GM21423 (cell line): ENCODE results near the gene ADAMTSL1.

Source experiments
- ATAC-seq: cut with Tn5 transposase; IDR thresholded peaks from one replicate; pipeline ENCODE4 v1.9.1; 2021; ENCODE audit warnings: mild to moderate bottlenecking, moderate library complexity; ENCODE audit not compliant: unreplicated experiment

ADAMTSL1 gene, protein sequence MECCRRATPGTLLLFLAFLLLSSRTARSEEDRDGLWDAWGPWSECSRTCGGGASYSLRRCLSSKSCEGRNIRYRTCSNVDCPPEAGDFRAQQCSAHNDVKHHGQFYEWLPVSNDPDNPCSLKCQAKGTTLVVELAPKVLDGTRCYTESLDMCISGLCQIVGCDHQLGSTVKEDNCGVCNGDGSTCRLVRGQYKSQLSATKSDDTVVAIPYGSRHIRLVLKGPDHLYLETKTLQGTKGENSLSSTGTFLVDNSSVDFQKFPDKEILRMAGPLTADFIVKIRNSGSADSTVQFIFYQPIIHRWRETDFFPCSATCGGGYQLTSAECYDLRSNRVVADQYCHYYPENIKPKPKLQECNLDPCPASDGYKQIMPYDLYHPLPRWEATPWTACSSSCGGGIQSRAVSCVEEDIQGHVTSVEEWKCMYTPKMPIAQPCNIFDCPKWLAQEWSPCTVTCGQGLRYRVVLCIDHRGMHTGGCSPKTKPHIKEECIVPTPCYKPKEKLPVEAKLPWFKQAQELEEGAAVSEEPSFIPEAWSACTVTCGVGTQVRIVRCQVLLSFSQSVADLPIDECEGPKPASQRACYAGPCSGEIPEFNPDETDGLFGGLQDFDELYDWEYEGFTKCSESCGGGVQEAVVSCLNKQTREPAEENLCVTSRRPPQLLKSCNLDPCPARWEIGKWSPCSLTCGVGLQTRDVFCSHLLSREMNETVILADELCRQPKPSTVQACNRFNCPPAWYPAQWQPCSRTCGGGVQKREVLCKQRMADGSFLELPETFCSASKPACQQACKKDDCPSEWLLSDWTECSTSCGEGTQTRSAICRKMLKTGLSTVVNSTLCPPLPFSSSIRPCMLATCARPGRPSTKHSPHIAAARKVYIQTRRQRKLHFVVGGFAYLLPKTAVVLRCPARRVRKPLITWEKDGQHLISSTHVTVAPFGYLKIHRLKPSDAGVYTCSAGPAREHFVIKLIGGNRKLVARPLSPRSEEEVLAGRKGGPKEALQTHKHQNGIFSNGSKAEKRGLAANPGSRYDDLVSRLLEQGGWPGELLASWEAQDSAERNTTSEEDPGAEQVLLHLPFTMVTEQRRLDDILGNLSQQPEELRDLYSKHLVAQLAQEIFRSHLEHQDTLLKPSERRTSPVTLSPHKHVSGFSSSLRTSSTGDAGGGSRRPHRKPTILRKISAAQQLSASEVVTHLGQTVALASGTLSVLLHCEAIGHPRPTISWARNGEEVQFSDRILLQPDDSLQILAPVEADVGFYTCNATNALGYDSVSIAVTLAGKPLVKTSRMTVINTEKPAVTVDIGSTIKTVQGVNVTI (N-terminal part only)

GRCh38 chr9:18473652-18474279 lies at the start of gene ADAMTSL1:
TSS of gene ADAMTSL1 (plus strand) at chr9:18474153. CDS start at chr9:18474233, 80 bp downstream.
- ATAC-seq, result no peak

- ATAC-seq, result no peak
Observed at GRCh38 chr9:18427691-18428090, 46.3 kb upstream of the ADAMTSL1 start.

DNA sequence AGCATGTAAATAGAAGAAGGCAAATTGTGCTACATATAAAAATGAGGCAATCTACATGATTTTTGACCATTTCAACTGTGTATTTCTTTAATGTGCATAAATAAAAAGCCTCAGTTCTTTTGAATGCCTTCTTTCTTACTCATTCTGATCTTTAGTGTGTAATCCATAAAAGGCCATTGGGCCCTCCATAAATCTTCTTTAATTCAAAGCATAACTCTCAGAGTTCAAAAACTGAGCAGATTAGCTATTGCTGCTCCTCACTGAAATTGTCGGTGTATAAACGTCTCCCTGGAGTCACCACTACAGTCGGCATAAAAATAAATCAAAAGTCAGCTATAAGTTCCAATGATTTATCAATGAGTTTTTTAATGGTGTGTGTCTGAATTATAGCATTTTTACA lies 45.3 kb upstream of the ADAMTSL1 start:
- no peak for ATAC-seq

DNA sequence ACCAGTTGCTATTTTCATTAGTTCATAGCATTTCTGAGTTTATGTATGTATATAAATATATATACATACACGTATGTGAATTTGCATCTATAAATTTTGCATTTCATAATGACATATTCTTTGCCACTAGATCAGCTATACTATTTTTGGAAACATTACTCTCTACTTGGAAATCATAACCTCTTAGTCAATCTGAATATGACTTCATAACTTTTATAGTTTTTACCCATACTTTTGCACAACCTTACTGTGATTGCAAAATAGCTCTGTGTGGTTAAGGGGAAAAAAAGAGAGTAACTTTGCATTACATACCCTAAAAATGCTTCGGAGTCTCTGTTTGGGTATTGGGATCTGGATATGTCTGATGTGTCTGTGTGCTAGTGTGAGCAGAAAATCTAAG lies 44.9 kb upstream of the ADAMTSL1 start:
- no peak for ATAC-seq

GRCh38 chr9:18433620-18434019 lies 40.3 kb upstream of the ADAMTSL1 start:
- ATAC-seq, result no peak

DNA sequence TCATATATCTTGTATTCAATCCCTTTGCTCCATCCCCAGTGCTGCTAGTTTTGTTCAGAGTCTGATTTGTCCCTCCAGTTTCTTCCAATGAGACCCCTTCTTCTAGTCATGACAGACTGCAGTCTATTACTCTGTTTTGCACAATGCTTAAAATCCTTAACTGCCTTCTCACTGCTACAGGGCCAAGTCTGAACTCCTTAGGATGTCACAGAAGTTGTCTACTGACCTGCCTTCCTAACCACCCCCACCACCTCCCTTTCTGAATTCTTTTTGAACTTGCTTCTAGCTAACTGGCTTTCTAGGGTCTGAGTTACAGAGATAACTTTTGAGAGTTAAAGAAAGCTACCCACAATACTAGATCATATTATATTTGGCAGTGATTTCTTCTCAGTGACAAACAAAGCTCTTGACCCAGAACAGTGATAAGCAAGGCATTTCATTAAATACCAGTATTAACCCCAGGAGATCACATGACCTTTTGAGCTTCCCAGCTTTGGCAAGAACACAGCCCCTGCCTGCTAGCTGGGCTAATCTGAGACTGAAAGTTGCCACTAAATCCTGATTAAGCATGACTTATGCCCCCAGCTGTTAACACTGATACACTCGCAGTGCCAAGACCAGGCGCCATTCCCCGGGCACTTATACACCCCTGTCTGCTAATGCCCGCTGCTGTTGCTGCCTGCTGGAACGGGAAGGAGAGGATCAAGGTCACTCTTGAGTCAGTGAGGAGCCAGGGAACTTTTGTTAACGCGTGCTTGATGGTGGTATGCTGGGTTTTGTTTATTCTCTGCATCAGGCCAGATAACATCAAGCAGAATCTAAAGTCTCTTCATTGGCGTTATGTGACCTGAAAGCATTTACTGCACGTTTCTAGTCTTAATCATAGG lies 36.4 kb upstream of the ADAMTSL1 start:
- ATAC-seq, result no peak

DNA sequence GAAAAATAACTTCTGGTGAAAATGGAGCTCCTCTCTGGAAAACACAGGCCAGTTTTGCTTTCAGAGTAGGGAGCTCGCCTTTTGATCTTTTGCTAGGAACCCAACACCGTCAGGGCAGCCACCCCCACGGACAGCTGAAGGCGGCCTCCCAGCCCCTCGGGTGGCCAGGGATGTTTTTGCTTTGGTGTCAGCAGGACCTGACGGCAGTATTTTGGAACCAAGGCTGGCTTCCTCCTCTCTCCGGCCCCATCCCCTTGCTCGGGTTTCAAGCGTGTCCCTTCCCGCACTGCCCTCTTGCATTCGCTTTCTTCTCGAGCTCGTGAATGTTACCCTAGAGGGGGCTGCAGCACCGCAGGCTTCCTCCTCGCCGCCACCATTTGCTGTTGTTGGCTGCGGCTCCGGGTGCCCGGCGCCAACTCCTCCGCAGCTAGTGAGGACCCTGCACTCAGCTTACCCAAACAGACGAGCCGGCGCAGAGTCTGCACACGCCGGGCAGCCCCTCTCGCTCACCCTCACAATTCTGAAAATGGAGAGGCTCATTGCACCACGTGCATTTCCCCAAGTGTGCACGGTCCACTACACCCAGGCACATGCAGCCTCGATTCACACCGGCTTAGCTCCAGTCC lies 35.5 kb upstream of the ADAMTSL1 start:
- no peak for ATAC-seq

DNA sequence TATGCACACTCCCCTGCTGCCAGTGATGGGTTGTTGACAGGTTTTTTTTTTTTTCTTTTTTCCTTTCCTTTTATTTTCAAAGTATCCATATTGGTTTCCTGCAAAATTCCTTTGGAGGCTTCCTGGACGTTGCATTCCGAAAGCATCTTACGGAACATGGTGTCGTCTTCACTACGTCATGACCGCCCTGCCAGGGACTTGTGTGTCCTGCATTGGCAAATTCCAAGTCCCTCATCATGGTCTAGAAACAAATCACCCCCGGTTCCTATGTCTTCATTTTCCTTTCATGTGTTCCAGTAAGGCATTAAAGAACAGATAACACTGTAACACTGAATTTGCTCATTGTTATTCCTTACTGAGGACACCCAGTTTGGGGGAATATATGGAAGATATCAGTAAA lies 35.0 kb upstream of the ADAMTSL1 start:
- ATAC-seq, result no peak

DNA sequence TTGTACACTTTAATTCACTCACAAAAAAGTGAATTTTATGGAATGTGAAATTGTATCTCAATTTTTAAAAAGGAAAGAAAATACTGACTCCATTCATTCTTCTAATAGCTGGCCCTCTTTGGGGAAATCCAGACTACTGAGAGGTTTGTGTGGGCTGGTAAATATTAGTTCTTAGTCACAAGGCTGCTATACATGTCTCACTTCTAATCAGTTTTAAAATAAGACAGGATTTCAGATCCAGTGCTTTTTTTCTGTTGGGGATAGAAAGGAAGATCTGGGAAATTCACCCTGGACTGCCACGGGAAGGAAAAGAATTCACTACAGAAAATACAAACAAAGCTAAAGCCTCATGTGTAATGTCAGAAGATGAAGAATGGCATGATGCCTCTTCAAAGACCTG lies 32.7 kb upstream of the ADAMTSL1 start:
- no peak for ATAC-seq

DNA sequence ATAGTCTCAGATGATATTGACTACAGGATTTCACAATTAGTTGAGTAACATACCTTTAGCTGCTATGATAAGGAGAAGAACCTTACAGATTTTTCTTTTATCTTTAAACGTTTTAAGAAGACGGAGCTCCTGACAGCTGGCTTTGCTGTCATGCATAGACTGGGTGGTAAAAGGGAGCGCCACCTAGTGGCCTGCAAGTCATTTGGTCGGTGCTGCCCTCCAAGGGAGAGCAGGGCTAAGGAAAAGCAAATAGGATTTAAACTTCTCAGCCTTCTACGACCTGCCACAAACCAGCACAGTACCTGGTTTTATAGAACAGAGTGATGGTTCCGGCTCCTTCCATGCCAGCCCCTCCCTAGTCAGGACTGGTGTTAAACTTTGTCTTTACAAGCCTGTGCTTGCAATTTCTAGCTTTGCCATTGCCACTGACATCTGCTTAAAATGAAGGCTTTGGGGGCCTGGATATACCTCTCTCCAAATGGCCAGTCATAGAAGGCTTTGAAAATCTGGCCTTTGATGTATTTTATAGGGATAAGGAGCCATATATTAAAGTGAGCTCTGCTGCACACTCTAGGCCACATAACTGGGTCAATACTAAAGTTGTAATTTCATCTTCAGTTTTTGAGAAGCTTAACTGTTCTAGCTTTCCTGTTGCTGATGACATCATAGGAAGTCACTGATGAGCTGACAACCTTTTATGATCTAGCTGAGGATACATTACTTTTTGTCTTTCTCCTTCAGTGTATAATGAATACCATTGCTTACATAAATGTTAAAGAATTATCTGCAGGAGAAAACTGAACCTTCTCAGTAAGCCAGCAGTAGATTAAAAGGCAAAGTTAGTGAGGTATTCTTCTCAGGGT lies 31.1 kb upstream of the ADAMTSL1 start:
- ATAC-seq, result peak; percentile 91

- ATAC-seq, result no peak
Observed at GRCh38 chr9:18447131-18447530, 26.8 kb upstream of the ADAMTSL1 start.

DNA sequence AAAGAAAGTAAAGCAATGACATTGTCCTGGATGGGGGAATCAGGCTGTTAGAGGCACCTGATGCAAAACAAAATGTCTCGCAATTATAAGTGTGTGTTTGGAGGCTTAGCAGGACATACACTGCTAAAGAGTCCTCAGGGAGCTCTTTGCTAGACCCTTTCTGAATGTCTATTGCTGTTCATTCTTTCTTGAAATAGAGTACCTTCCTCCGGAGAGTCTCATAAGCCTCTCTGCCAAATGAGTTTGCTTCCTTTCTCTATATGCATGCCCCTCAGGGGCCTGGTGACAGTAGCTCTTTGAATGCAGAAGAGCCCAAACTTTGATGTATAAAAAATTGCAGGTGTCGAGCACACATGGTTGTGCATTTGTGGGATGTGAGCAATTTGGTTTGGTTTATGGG lies 26.4 kb upstream of the ADAMTSL1 start:
- ATAC-seq, result no peak

GRCh38 chr9:18448101-18448500 lies 25.9 kb upstream of the ADAMTSL1 start:
- no peak for ATAC-seq

GRCh38 chr9:18451406-18451805 lies 22.5 kb upstream of the ADAMTSL1 start:
- ATAC-seq, result no peak

- ATAC-seq, result no peak
Observed at GRCh38 chr9:18452276-18452675, 21.7 kb upstream of the ADAMTSL1 start.

GRCh38 chr9:18456624-18457237 lies 17.2 kb upstream of the ADAMTSL1 start:
- ATAC-seq, result no peak

GRCh38 chr9:18457510-18457909 lies 16.4 kb upstream of the ADAMTSL1 start:
- ATAC-seq, result no peak
